Kidney (tissue), 14 donors: ENCODE results near the gene NHSL1. TPM values are rescaled to one million over a fixed set of nuclear protein-coding genes. Genes with fewer than 3 reads are reported as not detected.

Experiments
- DNase-seq, 5 donors: peaks; one replicate each; pipeline ENCODE4 v3.0.0-alpha.2; 2013 to 2020
- FAIRE-seq: peaks from 2 replicates; lab custom pipeline; 2012; peaks lifted over from hg19 to GRCh38; lab: Jason Lieb, UNC
- H3K27ac ChIP-seq, 2 donors: one replicate each; pipeline ENCODE4 v1.7.0; 2013; ENCODE audit warnings: low read depth in 2 of 2, low read length in 2 of 2, inconsistent platforms in 1 of 2
- H3K27me3 ChIP-seq: one replicate; pipeline ENCODE4 v1.7.1; 2013; ENCODE audit warnings: low read length, inconsistent platforms; ENCODE audit not compliant: control insufficient read depth, insufficient read depth
- H3K36me3 ChIP-seq, 3 donors: one replicate each; pipeline versions ENCODE4 v1.7.0 to v1.7.1; 2013; ENCODE audit warnings: low read length in 3 of 3, control low read depth in 1 of 3, inconsistent platforms in 1 of 3; ENCODE audit not compliant: insufficient read depth in 3 of 3, control insufficient read depth in 2 of 3
- H3K4me1 ChIP-seq, 3 donors: one replicate each; pipeline versions ENCODE4 v1.7.0 to v1.7.1; 2013; ENCODE audit warnings: low read length in 3 of 3, inconsistent platforms in 1 of 3, low read depth in 1 of 3; ENCODE audit not compliant: control insufficient read depth in 2 of 3, insufficient read depth in 2 of 3
- H3K4me3 ChIP-seq, 3 donors: one replicate each; pipeline versions ENCODE4 v1.7.0 to v1.8.1; 2013; ENCODE audit warnings: low read length in 3 of 3, control low read depth in 1 of 3, inconsistent platforms in 1 of 3
- H3K9ac ChIP-seq, 3 donors: one replicate each; pipeline versions ENCODE4 v1.7.0 to v1.7.1; 2013; ENCODE audit warnings: low read length in 3 of 3, control low read depth in 1 of 3, inconsistent platforms in 1 of 3
- H3K9me3 ChIP-seq, 3 donors: one replicate each; pipeline versions ENCODE4 v1.7.0 to v1.7.1; 2013; ENCODE audit warnings: low read length in 3 of 3, control low read depth in 1 of 3, inconsistent platforms in 1 of 3; ENCODE audit not compliant: control insufficient read depth in 2 of 3, insufficient read depth in 1 of 3
- intact Hi-C: fragments of 100-400 bp; cut with DNase I; formaldehyde crosslinking; loops from one replicate; pipeline ENCODE4 v1.11.1; 2022
- polyA plus RNA-seq: library from polyadenylated mRNA; stranded (reverse); fragments of 350-450 nt; fragmentation: Illumina TruSeq; extraction: RNeasy Lipid Tissue Mini Kit (QIAGEN cat#74804); gene quantifications from one replicate; pipeline ENCODE4 v1.2.3, GENCODE V29; 2014; ENCODE audit warnings: low read depth, low replicate concordance; ENCODE audit not compliant: insufficient read depth
- total RNA-seq: library from RNA; stranded (reverse); fragmentation: NEBNext Ultra II Directional; extraction: Animal tissue kit (Norgen Biotek cat#: 25700); gene quantifications from one replicate; pipeline ENCODE4 v1.2.1, GENCODE V29; 2021
- TF ChIP-seq, protein P1 (sequence below): IDR thresholded peaks from 3 replicates; pipeline ENCODE4 v1.5.1; 2012; ENCODE audit warnings: mild to moderate bottlenecking, moderate library complexity, borderline replicate concordance; ENCODE audit not compliant: insufficient read depth; ENCODE audit errors: extremely low read depth
- donor health status: control.
- donor health status: control.
- donor health status: control.
- donor health status: control.
- donor health status: control.
- donor health status: DM: yes; HTN: yes; CAD: no.
- donor health status: Normal renal cell carcinoma (clear cell type).

The NHSL1 gene
- total and polyA plus RNA-seq, 2 donors from 2014 or later: 4.4 to 31.4 TPM

GRCh38 chr6:138482816-138483215, 16.5 kb downstream of the NHSL1 start:
- Histone ChIP-seq H3K4me3 (no peak overlapping the region), H3K4me1 (peaks cover 0 to 35% (median 5%) of the 10 kb centered on the region in 3 donors), H3K9ac (no peak overlapping the region), H3K27ac (no peak overlapping the region), H3K36me3 (peaks cover 0 to 3% (median 0%) of the 10 kb centered on the region in 3 donors), H3K27me3 (no peaks in the 10 kb centered on the region), H3K9me3 (no peaks in the 10 kb centered on the region)
- intact Hi-C loops: no loop called here
- DNase-seq: no peak
- TF ChIP-seq, protein P1, sequence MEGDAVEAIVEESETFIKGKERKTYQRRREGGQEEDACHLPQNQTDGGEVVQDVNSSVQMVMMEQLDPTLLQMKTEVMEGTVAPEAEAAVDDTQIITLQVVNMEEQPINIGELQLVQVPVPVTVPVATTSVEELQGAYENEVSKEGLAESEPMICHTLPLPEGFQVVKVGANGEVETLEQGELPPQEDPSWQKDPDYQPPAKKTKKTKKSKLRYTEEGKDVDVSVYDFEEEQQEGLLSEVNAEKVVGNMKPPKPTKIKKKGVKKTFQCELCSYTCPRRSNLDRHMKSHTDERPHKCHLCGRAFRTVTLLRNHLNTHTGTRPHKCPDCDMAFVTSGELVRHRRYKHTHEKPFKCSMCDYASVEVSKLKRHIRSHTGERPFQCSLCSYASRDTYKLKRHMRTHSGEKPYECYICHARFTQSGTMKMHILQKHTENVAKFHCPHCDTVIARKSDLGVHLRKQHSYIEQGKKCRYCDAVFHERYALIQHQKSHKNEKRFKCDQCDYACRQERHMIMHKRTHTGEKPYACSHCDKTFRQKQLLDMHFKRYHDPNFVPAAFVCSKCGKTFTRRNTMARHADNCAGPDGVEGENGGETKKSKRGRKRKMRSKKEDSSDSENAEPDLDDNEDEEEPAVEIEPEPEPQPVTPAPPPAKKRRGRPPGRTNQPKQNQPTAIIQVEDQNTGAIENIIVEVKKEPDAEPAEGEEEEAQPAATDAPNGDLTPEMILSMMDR: no peak
- FAIRE-seq: no peak

GRCh38 chr6:138480279-138480949, 18.9 kb downstream of the NHSL1 start:
- Histone ChIP-seq H3K4me3 (no peak overlapping the region), H3K4me1 (peaks cover 0 to 20% (median 2%) of the 10 kb centered on the region in 3 donors), H3K9ac (no peak overlapping the region), H3K9me3 (no peaks in the 10 kb centered on the region), H3K36me3 (peaks cover 0 to 3% (median 0%) of the 10 kb centered on the region in 3 donors), H3K27ac (peak overlapping the region; percentile 10 to 68), H3K27me3 (no peaks in the 10 kb centered on the region)
- FAIRE-seq: no peak
- intact Hi-C loops: no loop called here
- DNase-seq: no peak
- TF ChIP-seq, protein P1: no peak

DNA sequence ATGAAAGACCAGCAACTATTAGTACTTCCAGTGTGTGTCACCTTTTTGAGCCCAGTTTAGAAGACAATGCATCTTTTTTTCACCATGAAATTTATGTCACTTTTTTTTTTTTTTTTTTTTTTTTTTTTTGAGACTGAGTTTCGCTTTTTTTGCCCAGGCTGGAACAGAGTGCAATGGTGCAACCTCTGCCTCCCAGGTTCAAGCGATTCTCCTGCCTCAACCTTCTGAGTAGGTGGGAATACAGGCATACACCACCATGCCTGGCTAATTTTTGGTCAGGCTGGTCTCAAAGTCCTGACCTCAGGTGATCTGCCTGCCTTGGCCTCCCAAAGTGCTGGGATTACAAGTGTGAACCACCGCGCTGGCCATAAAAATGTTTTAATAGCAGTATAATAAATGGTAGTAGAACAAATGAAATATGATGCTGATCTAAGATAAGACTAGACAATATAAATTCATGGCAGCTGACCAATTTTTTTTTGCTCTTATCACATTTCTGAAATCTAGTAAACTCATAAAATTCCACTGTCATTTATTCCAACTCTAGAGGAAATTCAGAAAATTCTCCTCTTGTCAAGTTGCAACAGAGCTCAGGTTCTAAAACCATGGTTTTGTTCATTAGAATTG, 21.3 kb downstream of the NHSL1 start:
- Histone ChIP-seq H3K4me1 (peaks cover 0 to 12% (median 2%) of the 10 kb centered on the region in 3 donors), H3K27ac (no peak overlapping the region), H3K4me3 (no peak overlapping the region), H3K27me3 (no peaks in the 10 kb centered on the region), H3K36me3 (no peaks in the 10 kb centered on the region), H3K9me3 (no peaks in the 10 kb centered on the region), H3K9ac (no peak overlapping the region)
- intact Hi-C loops: no loop called here
- no peak for FAIRE-seq
- no peak for DNase-seq
- TF ChIP-seq, protein P1: no peak
